LoVo (cell line): ENCODE results near the gene PCCB.
"Not testable (repeated sequence)": the region's sequence is repeated elsewhere in the genome, so short reads cannot be mapped to it uniquely, and the experiment has no call there.

Experiments used
- DNase-seq: peaks from one replicate; pipeline ENCODE4 v3.0.0-alpha.2; 2016; ENCODE audit warnings: low spot score

The PCCB gene

GRCh38 chr3:136327671-136328070, 77.5 kb downstream of the PCCB start:
- DNase-seq, result no peak

GRCh38 chr3:136329593-136329992, 79.5 kb downstream of the PCCB start:
- DNase-seq, result no peak

GRCh38 chr3:136330900-136331299, 80.8 kb downstream of the PCCB start:
- DNase-seq, result no peak

GRCh38 chr3:136332302-136332701, 82.2 kb downstream of the PCCB start:
- no peak for DNase-seq

GRCh38 chr3:136332776-136333175, 82.6 kb downstream of the PCCB start:
- no peak for DNase-seq

GRCh38 chr3:136334209-136334608, 84.1 kb downstream of the PCCB start:
- no peak for DNase-seq

- not testable (repeated sequence) for DNase-seq
These were observed 84.6 kb downstream of the PCCB start for GRCh38 chr3:136334726-136335125.

- DNase-seq, result no peak
These were observed 86.4 kb downstream of the PCCB start for GRCh38 chr3:136336329-136337100.

GRCh38 chr3:136343446-136343845, 93.3 kb downstream of the PCCB start:
- no peak for DNase-seq

GRCh38 chr3:136343873-136344555, 93.9 kb downstream of the PCCB start:
- peak; percentile 63 for DNase-seq

GRCh38 chr3:136346486-136346885, 96.3 kb downstream of the PCCB start:
- DNase-seq, result no peak

- no peak for DNase-seq
These were observed 100.0 kb downstream of the PCCB start for GRCh38 chr3:136350132-136350531.

GRCh38 chr3:136350557-136350956, 100.4 kb downstream of the PCCB start:
- DNase-seq, result no peak

GRCh38 chr3:136351351-136351750, 101.2 kb downstream of the PCCB start:
- no peak for DNase-seq

GRCh38 chr3:136351905-136352304, 101.8 kb downstream of the PCCB start:
- no peak for DNase-seq

GRCh38 chr3:136353461-136353860, 103.3 kb downstream of the PCCB start:
- DNase-seq, result no peak

GRCh38 chr3:136366289-136366688, 116.1 kb downstream of the PCCB start:
- DNase-seq, result no peak

GRCh38 chr3:136375800-136376199, 125.7 kb downstream of the PCCB start:
- DNase-seq, result not testable (repeated sequence)

GRCh38 chr3:136377508-136377907, 127.4 kb downstream of the PCCB start:
- no peak for DNase-seq

GRCh38 chr3:136378011-136378410, 127.9 kb downstream of the PCCB start:
- DNase-seq, result no peak
